Activated T-helper 1 cell treated with anti-CD3 and anti-CD28 coated beads, Interleukin-2, amount 50 U/mL, for 16 hours (primary cell): ENCODE data around the gene ERBB2.
"Not testable (repeated sequence)": the region's sequence is repeated elsewhere in the genome, so short reads cannot be mapped to it uniquely, and the experiment has no call there.

Source experiments
- DNase-seq, 2 donors: peaks; one replicate each; pipeline ENCODE4 v3.0.0-alpha.2; 2020; ENCODE audit warnings: low read depth in 1 of 2, low spot score in 1 of 2

The ERBB2 gene

DNA sequence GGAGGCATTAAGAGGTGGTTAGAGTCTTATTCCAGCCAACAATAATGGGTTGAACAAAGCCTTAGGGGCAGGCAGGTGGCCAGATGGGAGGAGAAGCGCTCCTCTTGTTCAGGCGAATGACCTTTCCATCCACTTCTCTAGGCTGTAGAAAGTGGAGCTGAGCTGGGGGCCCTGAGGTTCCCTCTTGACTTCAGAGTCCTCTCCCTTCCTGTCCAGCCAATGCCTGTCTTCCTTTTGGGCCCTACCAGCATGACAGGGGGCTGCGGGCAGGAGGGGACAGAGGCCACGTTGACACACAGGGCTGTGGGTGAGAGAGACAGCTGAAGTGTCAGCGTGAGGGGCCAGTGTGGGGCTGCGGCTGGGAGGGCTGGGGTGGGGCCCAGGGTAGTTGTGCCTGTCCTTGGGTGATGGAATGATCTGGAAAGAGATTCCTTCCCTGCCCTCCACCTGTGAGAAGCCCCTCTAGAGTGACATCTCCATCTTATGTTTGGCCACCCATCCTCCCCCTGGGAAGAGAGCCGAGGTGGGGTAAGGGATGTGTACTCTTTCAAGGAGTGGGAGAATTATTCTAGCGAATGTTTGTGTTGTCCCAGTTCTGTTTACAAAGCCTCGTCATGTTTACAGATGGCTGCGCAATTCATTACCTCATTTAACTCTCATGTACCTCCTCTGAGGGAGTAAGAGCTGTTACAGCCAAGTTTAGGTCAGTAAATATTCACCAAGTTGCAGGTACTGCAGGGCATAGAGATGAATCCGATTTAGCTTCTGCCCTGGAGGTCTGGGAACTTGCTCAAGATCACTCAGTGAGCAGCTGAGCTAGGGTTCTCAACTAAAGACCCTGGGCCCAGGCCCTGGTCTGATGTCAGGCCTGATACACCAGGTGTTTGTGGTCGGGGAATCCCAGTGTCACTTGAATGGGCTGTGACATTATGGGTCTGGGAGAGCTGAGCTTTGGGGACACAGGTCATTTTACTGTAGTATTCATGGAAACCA, 3.3 kb downstream of the ERBB2 start:
- no peak for DNase-seq

DNA sequence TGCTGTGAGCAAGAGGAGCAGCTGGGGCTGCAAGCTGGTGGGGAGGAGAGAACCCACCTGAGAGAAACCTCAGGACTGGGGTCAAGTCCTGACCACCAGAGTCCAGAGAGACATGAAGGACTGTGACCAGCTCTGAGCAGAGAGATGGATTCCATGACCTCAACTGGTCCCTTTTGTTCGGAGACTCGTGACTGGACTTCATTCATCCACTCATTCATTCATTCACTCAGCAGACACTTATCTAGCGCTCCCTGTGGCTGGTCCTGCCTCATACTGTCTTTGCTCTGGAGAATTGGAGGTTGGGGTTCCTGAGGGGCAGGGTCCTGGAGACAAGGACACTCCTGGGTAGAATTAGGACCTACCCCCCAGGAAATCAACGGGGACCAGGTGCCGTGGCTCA, 4.0 kb downstream of the ERBB2 start:
- DNase-seq, result no peak

DNA sequence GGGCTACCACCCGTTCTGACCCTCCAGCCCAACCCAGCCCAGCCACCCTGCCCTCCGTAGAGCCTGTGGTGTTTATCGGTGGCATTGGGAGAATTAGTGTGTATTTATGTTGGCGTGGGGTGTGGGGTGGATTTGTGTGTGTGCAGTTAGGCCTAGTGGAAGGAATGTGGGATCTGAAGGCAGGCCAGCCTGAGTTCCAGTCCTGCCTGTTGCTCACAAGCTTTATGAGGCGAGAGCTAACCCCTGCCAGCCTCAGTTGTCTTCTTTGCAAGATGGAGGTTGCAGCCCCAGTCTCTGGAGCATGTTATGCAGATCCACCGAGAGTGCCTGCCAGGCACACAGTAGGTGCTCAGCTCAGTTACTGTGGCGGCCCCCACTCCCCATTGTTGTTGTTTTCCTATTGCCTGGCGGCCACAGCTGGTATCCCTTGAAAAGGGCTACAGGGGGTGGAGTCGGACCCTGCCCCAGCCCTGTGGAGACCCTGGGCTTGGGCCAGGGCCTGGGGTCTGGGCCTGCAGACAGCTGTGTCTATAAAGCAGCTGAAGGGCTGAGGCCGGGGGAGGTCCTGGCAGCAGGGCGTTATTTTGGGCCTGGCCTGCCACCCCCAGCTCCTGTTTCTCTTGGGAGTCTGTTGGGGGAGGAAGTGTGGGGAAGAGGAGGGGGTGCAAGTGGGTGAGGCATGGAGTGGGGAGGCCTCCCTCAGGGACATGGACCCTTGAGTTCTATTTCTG, 5.1 kb downstream of the ERBB2 start:
- no peak for DNase-seq

DNA sequence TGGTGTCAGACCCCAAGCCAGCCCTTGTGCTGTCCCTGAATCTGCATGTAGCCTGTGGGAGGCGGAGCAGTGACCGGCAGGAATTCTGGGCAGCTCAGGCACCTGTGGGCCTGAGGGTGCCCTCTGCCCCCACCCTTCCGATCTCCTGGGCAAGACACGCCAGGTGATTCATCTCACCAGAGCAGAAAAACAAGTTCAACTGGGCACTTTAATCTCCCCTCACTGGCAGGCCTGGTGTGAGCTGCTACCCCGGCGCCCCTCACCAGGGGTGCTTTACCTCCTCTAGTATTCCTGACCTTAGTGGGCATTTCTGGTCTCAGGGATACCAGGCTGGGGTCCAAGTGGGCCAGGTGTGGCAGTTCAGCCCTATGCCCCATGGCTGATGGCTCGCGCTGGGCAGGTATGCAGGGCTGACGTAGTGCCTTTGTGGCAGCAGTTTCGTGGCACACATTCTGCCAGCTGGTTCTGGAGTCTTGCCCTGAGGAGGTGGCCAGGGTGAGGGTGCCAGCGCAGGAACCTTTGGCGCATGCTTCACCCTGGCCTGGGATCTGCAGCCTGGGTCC, 6.0 kb downstream of the ERBB2 start:
- no peak for DNase-seq

DNA sequence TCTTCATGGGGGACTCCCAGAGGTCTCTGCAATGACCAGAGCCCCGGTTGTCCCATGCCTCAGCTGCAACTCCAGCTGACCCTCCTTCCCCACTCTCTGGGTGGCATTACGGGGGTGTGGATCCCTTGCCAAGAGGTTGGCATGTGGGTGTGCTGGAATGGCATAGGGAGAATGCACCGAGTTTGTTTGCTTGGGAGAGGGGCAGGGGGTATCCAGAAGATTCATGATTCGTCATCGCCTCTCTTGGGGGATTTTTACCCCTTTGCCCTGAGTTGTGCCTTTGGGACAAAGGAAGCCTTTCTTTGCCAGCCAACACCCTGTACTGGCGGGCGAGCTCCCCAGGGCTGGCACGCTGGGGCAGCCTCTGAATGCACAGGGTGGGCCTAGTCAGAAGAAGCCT, 6.5 kb downstream of the ERBB2 start:
- no peak for DNase-seq

DNA sequence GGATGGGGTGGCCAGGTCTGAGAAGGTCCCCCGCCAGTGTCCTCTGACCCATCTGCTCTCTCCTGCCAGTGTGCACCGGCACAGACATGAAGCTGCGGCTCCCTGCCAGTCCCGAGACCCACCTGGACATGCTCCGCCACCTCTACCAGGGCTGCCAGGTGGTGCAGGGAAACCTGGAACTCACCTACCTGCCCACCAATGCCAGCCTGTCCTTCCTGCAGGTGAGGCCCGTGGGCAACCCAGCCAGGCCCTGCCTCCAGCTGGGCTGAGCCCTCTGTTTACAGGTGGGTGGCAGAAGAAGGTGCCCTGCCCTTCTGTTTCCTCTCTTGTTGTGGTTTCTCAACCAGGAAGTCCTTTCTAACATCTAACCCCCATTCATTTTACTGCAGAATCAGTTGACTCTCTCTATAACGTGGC, 7.1 kb downstream of the ERBB2 start:
- no peak for DNase-seq

DNA sequence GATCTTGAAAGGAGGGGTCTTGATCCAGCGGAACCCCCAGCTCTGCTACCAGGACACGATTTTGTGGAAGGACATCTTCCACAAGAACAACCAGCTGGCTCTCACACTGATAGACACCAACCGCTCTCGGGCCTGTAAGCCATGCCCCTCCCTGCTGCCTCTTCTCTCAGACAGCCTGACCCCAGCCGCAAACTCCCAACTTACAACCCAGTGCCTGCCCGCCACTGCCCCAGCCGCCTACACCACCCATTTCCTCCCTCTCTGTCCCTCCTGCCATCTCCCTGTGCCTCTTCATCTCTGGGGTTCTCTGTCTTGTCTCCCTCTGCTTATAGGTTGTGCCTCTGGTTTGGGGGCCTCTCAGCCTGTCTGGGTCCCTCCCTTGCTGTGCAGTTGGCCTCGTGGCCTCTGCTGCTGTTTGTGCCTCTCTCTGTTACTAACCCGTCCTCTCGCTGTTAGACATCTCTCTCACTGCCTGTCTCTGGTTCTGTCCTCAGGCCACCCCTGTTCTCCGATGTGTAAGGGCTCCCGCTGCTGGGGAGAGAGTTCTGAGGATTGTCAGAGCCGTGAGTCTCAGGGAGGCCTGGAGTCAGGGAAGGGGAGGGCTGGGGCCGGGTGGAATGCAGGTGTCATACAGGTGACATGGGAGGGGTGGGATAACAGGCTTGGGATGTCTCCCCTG, 9.6 kb downstream of the ERBB2 start:
- DNase-seq, result no peak

DNA sequence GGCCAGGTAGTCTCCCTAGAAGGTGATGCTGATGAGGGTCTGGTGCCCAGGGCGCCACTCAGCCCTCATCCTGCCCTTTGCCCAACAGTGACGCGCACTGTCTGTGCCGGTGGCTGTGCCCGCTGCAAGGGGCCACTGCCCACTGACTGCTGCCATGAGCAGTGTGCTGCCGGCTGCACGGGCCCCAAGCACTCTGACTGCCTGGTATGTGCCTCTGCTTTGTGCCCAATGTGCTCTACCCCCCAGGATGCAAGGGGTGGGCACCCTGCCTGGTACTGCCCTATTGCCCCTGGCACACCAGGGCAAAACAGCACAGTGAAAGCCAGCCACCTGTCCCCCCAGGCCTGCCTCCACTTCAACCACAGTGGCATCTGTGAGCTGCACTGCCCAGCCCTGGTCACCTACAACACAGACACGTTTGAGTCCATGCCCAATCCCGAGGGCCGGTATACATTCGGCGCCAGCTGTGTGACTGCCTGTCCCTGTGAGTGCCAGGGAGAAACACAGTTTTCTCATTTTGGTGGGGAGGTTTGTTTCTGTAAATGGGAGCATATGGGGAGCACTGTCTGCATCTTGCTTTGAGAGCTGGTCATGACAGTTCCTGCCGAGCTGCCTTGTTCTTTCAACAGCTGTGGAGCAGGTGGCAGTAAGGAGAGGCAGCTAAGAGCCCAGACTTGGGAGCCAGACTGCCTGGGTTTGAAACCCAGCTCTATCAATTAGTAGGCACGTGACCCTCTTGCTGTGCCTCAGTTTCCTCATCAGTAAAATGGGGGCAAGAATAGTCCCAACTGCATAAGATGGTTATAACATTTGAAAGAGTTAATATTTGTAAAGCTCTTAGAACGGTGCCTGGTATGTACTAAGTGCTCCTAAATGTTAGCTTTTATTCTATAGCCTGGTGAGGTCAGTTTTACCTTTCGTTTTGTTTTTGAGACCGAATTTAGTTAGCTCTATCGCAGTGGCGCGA, 10.4 kb downstream of the ERBB2 start:
- DNase-seq, result no peak

DNA sequence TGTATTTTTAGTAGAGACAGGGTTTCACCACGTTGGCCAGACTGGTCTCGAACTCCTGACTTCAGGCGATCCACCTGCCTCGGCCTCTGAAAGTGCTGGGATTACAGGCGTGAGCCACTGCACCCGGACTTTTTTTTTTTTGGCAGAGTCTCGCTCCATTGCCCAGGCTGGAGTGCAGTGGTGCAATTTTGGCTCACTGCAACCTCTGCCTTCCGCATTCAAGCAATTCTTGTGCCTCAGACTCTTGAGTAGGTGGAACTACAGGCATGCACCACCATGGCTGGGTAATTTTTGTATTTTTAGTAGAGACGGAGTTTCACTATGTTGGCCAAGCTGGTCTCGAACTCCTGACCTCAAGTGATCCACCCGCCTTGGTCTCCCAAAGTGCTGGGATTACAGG, 11.2 kb downstream of the ERBB2 start:
- not testable (repeated sequence) for DNase-seq

DNA sequence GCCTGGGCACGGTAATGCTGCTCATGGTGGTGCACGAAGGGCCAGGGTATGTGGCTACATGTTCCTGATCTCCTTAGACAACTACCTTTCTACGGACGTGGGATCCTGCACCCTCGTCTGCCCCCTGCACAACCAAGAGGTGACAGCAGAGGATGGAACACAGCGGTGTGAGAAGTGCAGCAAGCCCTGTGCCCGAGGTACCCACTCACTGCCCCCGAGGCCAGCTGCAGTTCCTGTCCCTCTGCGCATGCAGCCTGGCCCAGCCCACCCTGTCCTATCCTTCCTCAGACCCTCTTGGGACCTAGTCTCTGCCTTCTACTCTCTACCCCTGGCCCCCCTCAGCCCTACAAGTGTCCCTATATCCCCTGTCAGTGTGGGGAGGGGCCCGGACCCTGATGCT, 12.0 kb downstream of the ERBB2 start:
- DNase-seq, result no peak

DNA sequence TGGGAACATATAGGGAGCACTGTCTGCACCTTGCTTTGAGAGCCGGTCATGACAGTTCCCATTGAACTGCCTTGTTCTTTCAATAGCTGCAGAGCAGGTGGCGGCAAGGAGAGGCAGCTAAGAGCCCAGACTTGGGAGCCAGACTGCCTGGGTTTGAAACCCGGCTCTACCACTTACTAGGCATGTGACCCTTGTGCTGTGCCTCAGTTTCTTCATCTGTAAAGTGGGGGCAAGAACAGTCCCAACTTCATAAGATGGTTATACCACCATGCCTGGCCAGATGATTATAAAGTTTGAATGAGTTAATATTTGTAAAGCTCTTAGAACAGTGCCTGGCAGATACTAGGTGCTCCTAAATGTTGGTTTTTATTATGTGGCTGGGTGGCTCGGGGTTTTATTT, 14.4 kb downstream of the ERBB2 start:
- no peak for DNase-seq

DNA sequence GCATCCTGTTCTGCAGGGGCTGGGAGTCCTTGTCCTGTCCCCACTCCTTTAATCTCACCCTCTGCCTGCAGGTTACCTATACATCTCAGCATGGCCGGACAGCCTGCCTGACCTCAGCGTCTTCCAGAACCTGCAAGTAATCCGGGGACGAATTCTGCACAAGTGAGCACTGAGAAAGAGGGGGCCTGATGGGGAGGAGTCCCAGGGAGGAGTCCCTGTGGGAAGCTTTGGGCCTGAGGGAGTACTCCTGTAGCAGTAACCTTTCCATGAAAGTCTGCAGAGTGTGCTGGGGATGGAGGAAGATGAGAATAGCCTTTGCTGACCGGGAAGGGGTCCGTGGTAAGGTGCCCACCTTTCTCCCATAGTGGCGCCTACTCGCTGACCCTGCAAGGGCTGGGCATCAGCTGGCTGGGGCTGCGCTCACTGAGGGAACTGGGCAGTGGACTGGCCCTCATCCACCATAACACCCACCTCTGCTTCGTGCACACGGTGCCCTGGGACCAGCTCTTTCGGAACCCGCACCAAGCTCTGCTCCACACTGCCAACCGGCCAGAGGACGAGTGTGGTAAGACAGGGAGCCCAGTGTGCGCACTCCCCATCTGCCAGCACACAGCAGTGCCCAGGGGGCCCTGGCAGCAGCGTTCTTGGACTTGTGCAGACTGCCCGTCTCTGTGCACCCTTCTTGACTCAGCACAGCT, 15.7 kb downstream of the ERBB2 start:
- DNase-seq, result no peak

DNA sequence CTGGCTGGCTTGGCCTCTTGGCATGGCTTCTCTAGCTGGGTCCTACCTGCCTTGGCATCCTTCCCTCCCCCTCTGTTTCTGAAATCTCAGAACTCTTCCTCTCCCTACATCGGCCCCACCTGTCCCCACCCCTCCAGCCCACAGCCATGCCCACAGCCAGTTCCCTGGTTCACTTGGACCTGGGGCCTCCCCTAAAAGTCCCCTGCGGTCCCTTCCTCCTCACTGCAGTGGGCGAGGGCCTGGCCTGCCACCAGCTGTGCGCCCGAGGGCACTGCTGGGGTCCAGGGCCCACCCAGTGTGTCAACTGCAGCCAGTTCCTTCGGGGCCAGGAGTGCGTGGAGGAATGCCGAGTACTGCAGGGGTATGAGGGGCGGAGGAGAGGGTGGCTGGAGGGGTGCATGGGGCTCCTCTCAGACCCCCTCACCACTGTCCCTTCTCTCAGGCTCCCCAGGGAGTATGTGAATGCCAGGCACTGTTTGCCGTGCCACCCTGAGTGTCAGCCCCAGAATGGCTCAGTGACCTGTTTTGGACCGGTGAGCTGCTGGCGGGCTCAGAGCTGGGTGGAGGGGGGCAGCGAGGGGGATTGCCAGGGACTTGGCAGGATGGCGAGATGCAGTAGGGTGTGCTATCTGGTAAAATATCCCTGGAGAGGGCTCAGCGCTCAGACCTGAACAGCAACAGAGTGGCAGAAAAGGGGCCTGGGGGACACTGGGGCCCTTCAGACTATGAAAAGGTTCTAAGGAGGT, 16.4 kb downstream of the ERBB2 start:
- no peak for DNase-seq

DNA sequence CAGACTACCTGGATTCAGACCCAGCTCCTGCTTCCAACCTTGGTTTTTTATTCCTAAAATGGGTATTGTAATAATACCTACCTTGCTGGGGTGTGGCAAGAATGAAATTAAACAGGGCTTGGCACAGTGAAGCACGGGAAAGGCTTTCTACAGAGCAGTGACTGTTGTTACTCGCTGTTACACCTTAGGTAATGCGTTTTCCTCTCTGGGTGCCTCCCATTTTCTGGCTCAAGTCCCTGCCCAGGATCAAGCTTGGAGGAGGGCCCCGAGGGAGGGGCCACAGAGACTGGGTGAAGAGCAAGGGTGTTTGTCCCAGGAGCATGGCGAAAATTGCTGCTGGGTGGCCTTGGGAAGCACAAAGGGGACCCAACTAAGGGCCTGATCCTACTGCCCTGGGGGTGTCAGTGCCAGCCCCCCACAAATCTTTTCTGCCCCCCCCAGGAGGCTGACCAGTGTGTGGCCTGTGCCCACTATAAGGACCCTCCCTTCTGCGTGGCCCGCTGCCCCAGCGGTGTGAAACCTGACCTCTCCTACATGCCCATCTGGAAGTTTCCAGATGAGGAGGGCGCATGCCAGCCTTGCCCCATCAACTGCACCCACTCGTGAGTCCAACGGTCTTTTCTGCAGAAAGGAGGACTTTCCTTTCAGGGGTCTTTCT, 17.1 kb downstream of the ERBB2 start:
- DNase-seq, result no peak

DNA sequence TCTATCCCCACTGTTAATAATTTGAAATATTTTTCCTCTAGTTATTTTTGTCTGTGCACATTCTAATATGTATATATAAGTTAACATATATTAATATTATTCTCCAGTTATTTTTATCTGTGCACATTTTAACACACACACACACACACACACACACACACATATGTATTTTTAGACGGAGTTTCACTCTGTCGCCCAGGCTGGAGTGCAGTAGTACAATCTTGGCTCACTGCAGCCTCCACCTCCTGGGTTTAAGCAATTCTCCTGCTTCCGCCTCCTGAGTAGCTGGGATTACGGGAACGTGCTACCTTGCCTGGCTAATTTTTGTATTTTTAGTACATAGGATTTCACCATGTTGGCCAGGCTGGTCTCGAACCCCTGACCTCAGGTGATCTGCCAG, 17.8 kb downstream of the ERBB2 start:
- no peak for DNase-seq

DNA sequence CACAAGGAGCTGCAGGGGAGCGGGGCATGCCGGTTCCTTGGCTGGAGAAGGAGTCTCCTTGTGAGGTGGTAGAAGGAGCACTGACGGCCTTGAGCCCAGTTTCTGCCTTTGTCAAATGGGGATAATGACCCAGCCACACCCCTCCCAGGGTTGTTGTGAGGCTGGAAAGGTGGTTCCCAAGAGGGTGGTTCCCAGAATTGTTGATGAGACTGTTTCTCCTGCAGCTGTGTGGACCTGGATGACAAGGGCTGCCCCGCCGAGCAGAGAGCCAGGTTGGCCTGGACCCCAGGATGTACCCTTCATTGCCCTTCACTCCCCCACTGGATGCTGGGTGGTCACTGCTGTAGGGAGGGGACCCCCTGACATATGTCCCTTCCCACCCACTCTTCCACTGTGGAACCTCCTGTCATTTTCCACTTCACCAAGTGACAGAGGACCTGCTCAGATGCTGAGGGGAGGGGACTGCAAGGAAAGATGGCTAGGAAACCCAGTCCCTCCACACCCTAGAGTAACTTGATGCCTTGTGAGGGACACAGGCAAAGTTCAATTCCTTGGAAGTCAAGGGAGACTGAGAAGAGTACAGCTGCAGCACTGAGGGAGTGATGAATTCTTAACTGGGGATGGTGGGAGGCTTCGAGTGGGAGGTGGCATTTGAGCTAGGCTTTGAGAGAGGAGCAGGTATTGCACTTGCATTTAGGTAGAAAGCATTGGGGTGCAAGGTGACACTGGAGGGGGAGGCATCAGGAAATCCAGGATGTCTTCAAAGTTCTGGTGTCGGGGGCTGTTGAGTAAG, 19.9 kb downstream of the ERBB2 start:
- no peak for DNase-seq

DNA sequence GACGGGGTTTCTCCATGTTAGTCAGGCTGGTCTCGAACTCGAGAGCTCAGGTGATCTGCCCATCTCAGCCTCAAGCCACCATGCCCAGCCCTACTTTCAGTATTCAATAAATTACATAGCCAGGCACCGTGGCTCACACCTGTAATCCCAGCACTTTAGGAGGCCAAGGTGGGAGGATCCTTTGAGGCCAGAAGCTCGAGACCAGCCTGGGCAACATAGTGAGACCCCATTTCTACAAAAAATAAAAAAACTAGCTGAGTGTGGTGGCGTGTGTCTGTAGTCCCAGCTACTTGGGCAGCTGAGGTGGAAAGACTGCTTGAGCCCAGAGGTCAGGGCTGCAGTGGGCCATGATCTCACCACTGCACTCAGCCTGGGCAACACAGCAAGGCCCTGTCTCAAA, 22.2 kb downstream of the ERBB2 start:
- DNase-seq, result no peak
